NCI-H748 (cell line): ENCODE measurements around the gene METRNL.
A peak's percentile ranks its signal among the peaks of the same experiment; 100 is the strongest.
"Not testable (repeated sequence)": the region's sequence is repeated elsewhere in the genome, so short reads cannot be mapped to it uniquely, and the experiment has no call there.

Experiments
- DNase-seq: peaks from one replicate; lab custom pipeline; 2025; ENCODE audit not compliant: unreplicated experiment; lab: John Stamatoyannopoulos, UW

The METRNL gene, protein sequence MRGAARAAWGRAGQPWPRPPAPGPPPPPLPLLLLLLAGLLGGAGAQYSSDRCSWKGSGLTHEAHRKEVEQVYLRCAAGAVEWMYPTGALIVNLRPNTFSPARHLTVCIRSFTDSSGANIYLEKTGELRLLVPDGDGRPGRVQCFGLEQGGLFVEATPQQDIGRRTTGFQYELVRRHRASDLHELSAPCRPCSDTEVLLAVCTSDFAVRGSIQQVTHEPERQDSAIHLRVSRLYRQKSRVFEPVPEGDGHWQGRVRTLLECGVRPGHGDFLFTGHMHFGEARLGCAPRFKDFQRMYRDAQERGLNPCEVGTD

DNA sequence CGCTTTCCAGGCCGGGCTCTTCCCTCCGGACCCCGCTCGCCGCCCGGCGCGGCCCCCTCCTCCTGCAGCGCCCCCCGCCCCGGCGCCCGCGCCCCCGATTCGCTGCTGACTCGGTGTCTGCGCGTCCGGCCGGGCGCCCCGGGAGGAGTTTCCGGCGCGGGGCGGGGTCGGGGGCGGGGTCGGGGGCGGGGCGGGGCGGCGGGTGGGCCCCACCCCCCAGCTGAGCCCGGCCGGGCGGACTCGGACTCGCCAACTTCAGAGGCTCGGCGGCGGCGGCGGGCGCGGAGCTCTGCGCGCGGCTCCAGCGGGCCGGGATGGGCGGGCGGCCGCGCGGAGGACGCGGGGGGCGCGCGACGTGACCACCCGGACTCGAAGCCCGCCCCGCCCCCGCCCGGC, at the start of gene METRNL:
TSS of gene METRNL (plus strand) at position 258 of the 396 bp plus-strand sequence. CDS start 207 bp downstream, outside the sequence.
- DNase-seq: peak; percentile 56

DNA sequence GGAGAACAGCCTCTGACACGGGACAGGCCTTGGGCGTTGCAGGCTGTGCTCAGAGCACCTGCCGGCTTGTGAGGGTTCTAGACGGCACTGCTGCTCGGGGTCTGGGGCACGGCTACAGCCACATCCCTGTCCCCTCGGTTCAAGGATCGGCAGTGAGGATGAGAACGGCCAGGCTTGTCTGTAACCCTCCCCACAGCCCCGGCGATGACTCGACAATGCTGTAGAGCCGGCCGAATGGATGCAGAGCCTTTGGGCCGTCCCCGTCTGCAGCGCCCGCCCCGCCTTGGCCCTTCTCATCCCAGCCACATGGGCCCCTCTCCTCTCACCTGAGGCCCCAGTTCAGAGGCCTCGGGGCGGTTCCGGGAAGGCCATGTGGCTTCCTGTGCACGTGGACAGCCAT, 49.0 kb upstream of the METRNL start:
- no peak for DNase-seq

DNA sequence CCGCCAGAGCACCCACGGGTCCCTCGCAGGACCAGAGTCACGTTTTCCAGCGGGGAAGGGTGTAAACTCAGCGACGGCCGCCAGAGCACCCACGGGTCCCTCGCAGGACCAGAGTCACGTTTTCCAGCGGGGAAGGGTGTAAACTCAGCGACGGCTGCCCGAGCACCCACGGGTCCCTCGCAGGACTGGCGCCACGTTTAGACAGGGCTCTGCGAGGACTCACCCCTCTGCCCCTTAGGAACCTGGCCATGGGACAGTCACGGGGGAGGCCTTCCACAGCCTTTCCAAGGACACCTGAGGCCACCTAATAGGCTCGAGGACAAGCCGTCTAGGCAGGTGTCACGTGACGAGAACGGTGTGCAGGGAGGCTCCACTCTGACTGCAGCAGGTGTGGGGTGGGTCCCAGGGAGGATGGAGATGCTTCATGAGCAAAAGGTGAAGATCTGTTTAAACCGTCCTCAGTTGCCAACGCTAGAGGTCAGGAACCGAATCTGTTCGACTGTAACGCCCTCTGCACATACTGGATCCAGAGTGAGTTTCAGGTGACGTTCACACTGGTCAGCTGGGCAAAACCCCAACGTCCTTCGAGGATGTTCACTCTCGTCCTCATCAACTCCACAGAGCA, 48.0 kb upstream of the METRNL start:
- no peak for DNase-seq

DNA sequence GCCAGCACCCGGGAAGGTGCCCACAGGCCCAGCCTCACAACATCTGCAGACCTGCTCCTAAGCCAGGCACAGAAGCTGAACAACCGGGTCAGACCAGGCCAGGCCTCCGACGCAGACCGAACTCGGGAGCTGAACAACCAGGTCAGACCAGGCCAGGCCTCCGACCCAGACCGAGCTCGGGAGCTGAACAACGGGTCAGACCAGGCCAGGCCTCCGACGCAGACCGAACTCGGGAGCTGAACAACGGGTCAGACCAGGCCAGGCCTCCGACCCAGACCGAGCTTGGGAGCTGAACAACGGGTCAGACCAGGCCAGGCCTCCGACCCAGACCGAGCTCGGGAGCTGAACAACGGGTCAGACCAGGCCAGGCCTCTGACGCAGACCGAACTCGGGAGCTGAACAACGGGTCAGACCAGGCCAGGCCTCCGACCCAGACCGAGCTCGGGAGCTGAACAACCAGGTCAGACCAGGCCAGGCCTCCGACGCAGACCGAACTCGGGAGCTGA, 47.4 kb upstream of the METRNL start:
- DNase-seq: not testable (repeated sequence)

DNA sequence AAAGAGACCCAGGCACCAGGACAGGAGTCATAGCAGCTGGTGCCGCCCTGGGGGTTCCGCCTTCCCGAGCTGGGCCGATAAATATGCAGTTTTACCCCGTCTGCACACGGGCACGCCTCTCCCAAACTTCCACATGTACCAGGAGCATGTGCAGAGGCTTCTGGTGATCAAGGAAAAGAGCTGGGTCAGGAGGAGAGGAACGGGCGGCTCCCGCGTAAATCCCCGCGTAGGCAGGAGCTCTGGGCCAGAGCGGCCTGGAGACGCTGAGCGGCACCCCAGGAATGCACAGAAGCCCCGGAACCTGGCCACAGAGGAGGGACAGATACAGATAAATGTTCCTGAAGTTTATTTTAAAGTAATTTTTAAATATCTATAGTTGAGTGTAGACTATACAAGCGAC, 46.6 kb upstream of the METRNL start:
- DNase-seq: no peak

DNA sequence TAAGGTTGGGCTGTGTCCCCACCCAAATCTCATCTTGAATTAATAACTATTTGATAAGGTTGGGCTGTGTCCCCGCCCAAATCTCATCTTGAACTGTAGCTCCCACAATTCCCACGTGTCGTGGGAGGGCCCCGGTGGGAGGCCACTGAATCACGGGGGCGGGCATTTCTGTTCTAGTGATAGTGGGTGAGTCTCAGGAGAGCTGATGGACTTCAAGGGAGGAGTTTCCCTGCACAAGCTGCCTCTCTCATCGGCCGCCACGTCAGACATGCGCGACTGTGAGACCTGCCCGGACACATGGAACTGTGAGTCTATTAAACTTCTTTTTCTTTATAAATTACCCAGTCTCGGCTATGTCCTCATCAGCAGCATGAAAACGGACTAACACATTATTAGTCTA, 44.9 kb upstream of the METRNL start:
- DNase-seq: no peak

DNA sequence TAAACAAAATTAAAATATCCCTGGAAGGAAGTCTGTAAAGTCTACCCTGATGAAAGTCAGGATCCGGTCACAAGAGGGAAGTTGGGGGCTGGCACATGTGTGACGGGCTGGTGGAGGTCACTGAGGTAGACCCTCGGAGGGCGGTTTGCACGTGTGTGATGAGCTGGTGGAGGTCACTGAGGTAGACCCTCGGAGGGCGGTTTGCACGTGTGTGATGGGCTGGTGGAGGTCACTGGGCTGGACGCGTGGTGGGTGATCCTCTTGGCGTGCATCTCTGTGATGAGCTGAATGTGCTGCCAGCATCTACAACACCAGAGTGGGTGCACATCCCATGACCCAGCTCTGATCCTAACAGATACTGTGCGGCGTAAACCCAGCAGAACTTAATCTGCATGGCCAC, 43.7 kb upstream of the METRNL start:
- no peak for DNase-seq

DNA sequence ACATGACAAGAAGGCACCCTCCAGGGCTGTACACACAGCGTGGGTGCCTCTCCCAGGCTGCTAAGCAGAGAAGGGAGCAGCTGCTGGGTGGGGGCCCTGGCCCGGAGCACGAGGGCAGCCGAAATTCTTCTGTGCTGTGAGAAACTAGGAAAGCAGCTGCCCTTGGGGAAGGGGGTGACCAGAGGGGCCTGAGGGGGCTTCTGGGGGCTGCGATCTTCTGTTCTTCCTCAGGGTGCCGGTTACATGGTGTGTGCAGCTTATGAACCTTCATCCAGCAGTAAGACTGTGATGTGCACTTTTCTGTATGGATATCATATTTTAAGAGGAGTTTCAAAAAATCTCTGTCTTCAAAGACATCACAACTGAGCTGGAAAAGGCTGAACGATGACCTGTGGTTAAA, 43.2 kb upstream of the METRNL start:
- no peak for DNase-seq

DNA sequence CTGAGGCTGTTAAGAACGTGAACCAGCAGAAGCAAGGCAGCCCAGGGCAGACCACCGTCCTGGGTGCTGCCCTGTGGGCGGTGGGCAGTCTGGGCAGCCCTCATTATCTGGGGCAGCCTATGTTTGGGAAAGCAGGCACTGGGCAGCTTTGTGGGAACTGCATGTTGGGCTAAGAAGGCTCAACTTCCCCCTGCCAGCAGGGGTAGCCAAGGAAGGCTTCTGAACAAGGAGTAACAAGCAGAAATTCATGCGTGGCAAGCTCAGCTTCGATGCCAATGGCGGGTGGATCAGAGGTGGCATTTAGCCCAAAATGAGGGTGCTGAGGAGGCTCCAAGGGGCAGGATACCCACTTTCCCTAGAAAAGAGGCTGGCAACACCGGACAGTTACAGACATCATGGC, 42.7 kb upstream of the METRNL start:
- DNase-seq: no peak

DNA sequence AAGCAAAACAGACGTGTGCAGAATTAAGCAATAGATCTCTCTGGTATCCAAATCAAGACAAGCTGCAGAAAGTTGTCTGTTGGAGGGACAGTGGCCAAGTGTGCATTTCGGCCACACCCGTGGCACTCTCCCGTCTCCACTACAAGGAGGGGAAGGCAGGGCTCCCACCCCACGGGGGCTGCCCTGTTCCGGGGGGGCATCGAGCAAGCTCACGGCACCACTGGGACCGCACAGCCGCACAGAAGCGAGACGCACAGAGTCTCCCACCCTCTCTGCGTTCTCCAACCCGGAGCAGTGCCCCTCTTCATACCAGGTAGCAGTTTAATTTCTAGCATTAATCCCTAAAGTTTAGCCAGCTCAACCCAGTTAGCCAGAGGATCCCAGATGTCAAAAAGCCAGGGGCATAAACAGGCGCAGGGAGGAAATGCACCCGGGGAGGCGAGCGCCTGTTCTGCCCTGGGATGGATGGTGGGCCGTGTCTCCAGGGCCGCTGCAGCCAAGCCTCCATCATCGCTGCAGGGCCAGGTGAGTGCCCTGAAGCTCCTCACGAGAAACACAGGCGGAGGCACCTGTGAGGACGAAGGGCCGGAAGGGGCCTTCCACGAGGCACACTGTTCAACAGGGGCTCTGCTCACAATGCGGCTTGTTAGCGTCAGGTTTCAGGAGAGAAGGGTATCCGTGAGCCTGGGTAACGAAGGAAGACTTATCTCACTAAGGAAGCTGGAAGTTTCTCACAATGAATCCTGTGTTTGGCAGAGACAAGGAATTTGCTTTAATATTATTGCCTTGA, 42.1 kb upstream of the METRNL start:
- DNase-seq: no peak

DNA sequence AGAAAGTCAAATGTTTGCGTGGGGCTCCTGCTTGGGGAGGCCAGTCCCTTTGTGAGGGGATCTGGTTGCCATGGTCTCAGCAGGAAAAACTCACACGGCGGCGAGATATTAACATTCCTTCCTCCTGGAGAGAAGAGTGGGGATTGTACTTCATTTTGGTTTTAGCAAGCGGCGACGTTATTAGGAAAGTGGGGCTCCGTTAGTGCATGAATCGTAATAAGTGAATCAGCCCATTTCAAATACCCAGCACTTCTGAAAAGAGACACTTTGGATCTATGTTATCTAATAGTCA, 41.6 kb upstream of the METRNL start:
- DNase-seq: no peak

DNA sequence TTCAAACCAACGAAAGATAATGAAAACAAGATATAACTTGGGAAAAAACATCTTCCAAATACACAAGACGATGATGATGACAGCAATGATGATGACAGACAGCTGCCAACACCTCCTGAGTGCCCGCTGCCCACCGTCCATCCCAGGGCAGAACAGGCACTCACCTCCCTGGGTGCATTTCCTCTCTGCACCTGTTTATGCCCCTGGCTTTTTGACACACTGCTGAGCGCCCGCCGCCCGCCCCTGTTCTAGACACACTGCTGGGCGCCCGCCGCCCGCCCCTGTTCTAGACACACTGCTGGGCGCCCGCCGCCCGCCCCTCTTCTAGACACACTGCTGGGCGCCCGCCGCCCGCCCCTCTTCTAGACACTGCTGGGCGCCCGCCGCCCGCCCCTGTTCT, 40.4 kb upstream of the METRNL start:
- not testable (repeated sequence) for DNase-seq

DNA sequence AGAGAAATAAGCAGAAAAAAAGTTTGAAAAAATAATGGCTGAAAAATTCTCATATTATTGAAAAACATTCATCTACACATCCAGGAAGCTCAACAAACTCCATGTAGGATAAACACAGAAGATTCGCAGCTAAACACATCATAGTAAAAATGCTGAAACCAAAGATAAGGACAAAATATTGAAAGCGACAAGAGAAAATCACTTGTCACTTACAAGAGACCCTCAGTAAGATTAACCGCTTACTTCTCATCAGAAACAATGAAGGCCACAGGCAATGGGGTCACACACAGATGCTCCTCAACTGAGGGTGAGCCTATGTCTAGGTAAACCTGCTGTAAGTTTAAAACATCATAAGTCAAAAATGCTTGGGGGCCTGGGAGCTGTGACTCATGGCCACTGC, 38.1 kb upstream of the METRNL start:
- no peak for DNase-seq

DNA sequence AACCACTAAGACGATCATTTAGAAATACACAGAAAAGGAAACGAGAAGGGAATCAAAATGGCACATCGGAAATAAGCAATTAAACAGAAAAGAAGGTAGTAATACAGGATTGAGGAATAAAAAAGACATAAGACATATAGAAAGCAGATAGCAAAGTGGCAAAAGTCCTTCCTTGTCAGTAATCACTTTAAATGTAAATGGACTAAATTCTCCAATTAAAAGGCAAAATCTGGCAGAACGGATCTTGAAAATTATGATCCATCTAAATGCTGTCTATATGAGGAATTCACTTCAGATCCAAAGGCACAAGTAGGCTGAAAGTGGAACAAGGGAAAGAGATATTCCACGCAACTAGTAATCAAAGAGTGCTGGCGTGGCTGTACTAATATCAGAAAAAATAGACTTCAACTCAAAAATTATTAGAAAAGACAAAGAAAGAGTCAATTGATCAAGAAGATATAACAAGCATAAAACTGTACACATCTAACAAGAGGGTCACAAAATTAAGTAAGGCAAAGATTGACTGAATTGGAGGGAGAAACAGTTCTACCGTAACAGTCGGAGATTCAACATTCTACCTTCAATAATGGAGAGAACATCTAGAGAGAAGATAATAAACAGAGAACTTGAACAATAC, 36.8 kb upstream of the METRNL start:
- no peak for DNase-seq

DNA sequence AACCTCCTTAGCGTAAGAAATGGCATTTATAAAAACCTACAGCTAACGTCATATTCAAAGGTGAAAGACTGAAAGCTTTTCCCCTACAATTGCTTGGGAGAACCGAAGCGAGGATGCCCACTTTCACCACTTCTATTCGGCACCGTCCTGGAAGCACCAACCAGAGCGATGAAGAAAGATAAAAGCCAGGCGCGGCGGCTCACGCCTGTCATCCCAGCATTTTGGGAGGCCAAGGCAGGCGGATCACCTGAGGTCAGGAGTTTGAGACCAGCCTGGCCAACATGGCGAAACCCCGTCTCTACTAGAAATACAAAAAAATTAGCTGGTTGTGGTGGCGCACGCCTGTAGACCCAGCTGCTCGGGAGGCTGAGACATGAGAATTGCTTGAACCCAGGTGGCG, 34.9 kb upstream of the METRNL start:
- DNase-seq: not testable (repeated sequence)

DNA sequence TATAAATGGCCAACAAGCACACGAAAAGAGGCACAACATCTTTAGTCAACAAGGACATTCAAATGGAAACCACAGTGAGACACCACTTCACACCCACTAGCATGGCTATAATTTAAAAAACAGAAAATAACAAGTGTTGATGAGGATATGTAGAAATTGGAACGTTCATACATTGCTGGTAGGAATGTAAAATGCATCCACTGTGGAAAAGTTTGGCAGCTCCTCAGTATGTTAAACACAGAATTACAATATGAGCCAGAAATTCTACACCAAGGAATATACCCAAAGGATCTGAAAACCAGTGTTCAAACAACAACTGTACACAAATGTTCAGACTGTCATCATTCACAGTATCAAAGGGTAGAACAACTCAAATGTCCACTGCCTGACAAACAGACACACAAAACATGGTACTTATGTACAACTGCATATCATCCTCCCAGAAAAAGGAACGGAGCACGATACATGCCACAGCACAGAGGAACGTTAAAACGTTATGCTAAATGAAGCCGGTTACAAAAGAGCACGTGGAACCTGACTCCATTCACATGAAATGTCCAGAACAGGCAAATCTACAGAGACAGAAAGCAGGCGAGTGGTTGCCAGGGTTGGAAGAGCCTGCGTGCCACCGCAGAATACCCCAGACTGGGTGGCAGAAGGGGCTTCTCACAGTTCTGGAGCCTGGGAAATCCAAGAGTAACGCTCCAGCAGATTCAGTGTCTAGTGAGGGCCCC, 32.8 kb upstream of the METRNL start:
- DNase-seq: no peak

DNA sequence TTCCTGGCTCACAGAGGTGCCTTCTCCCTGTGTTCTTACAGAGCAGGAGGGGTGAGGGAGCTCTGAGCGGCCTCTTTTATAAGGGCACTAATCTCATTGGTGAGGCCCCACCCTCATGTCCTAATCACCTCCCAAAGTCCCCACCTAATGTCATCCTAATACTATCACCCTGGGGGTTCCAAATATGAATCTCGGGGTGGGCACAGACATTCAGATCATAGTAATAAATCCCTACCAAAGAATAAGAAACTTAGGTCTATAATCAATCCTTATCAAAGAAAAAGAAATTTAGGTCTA, 32.3 kb upstream of the METRNL start:
- DNase-seq: no peak

DNA sequence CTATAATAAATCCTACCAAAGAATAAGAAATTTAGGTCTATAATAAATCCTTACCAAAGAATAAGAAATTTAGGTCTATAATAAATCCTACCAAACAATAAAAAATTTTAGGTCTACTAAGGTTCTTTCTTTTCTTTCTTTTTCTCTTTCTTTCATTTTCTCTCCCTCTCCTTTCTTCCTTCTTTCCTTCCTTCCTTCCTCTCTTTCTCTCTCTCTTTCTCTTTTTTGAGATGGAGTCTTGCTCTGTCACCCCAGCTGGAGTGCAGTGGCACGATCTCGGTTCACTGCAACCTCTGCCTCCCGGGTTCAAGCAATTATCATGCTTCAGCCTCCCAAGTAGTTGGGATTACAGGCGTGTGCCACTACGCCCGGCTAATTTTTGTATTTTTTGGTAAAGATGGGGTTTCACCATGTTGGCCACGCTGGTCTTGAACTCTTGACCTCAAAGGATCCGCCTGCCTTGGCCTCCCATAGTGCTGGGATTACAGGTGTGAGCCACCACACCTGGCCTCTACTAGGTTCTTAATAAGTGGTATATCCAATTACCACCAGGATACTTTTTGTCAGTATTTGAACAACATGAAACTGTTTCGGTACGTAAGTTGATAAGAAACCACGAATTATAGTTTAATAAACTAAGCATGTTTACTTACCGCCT, 31.5 kb upstream of the METRNL start:
- DNase-seq: not testable (repeated sequence)

DNA sequence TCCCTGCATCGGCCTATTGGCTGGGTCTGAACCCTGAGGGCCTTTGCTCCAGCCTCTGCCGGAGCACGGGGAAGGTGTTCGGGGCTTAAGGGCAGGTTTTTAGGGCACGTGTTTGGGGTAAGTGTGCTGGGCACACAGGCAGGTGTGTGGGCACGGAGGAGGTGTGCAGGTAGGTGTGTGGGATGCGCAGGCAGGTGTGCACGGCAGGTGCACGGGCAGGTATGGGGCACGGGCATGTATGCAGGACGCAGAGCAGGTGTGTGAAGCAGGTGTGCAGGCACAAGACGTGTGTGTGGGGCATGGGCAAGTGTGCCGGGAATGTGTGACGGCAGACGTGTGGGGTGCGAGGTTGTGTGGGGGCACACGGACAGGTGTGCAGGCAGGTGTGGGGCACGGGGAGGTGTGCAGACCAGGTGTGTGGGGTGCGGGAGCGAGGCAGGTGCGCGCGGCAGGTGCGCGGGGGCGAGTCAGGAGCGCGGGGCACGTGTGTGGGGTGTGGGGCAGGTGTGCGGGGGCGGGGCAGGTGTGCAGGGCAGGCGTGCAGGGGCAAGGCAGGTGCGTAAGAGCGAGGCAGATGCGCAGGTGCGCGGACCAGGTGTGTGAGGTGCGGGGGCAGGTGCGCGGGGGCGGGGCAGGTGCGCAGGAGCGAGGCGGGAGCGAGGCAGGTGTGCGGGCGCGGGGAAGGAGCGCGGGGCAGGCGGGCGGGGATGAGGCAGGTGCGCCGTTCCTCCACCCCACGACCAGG, 28.6 kb upstream of the METRNL start:
- peak; percentile 85 for DNase-seq
